ENCODE data around the gene RNF144A. TPM values are rescaled to one million over a fixed set of nuclear protein-coding genes. Genes with fewer than 3 reads are reported as not detected.
"Not testable (repeated sequence)": the region's sequence is repeated elsewhere in the genome, so short reads cannot be mapped to it uniquely, and the experiment has no call there.

The RNF144A gene
- total RNA-seq, 2 donors from 2014 or later, result 20.7 to 21.2 TPM

- ATAC-seq, result no peak
- DNase-seq, result no peak
- intact Hi-C loops (cut with DNase I, micrococcal nuclease), result no loop called here
These were observed 65.8 kb downstream of the RNF144A start for GRCh38 chr2:6982934-6983589.

- ATAC-seq, result no peak
- intact Hi-C loops (cut with DNase I, micrococcal nuclease), result no loop called here
- DNase-seq, result no peak
These were observed 69.2 kb downstream of the RNF144A start for GRCh38 chr2:6986301-6986911.

- DNase-seq (no peak), ATAC-seq (no peak)
- intact Hi-C loops (cut with DNase I, micrococcal nuclease), result no loop called here
These were observed 69.7 kb downstream of the RNF144A start for GRCh38 chr2:6986912-6987361.

GRCh38 chr2:6990871-6991270 is 73.7 kb downstream of the RNF144A start:
- ATAC-seq (no peak), DNase-seq (no peak)
- intact Hi-C loops (cut with DNase I, micrococcal nuclease), result no loop called here

GRCh38 chr2:6992794-6993228 is 75.6 kb downstream of the RNF144A start:
- intact Hi-C loops (cut with DNase I, micrococcal nuclease), result no loop called here
- DNase-seq, result no peak
- ATAC-seq, result no peak

- ATAC-seq (no peak), DNase-seq (no peak)
- intact Hi-C loops (cut with DNase I, micrococcal nuclease), result no loop called here
These were observed 76.0 kb downstream of the RNF144A start for GRCh38 chr2:6993229-6993640.

GRCh38 chr2:6993936-6994335 is 76.7 kb downstream of the RNF144A start:
- intact Hi-C loops (cut with DNase I, micrococcal nuclease), result no loop called here
- no peak for DNase-seq
- no peak for ATAC-seq

GRCh38 chr2:6994536-6995128 is 77.4 kb downstream of the RNF144A start:
- DNase-seq, result no peak
- ATAC-seq, result no peak
- intact Hi-C loops (cut with DNase I, micrococcal nuclease), result no loop called here

- ATAC-seq (no peak), DNase-seq (no peak)
- intact Hi-C loops (cut with DNase I, micrococcal nuclease), result no loop called here
These were observed 78.3 kb downstream of the RNF144A start for GRCh38 chr2:6995391-6996097.

GRCh38 chr2:6999211-6999877 is 82.1 kb downstream of the RNF144A start:
- intact Hi-C loops (cut with DNase I, micrococcal nuclease), result no loop called here
- DNase-seq (no peak), ATAC-seq (no peak)

GRCh38 chr2:7001395-7001794 is 84.2 kb downstream of the RNF144A start:
- DNase-seq; ATAC-seq; intact Hi-C loops (cut with DNase I, micrococcal nuclease): not testable (repeated sequence)

GRCh38 chr2:7003895-7004294 is 86.7 kb downstream of the RNF144A start:
- DNase-seq, result no peak
- no peak for ATAC-seq
- intact Hi-C loops (cut with DNase I, micrococcal nuclease), result no loop called here

GRCh38 chr2:7004636-7005035 is 87.4 kb downstream of the RNF144A start:
- ATAC-seq, result no peak

GRCh38 chr2:7007488-7007845 is 90.3 kb downstream of the RNF144A start:
- DNase-seq, result no peak
- intact Hi-C loops (cut with DNase I, micrococcal nuclease), result no loop called here
- ATAC-seq, result no peak

More at GRCh38 chr2:7004636-7005035, 87.4 kb downstream of the RNF144A start:
- DNase-seq, result no peak
- intact Hi-C loops (cut with DNase I, micrococcal nuclease), result no loop called here

- DNase-seq (peak; percentile 57 to 78), ATAC-seq (peak; percentile 45)
- intact Hi-C loops (cut with DNase I, micrococcal nuclease), result no loop called here
These were observed 90.9 kb downstream of the RNF144A start for GRCh38 chr2:7007846-7008741.

GRCh38 chr2:7009207-7009911 is 92.1 kb downstream of the RNF144A start:
- no peak for ATAC-seq
- intact Hi-C loops (cut with DNase I, micrococcal nuclease), result no loop called here
- DNase-seq, result no peak

GRCh38 chr2:7010391-7011054 is 93.3 kb downstream of the RNF144A start:
- intact Hi-C loops (cut with DNase I, micrococcal nuclease), result no loop called here
- ATAC-seq (no peak), DNase-seq (no peak)

All from left colon (tissue), 2 donors.